DND-41 (cell line): ENCODE measurements around the gene PPAT.

Source experiments
- ATAC-seq: fragments of 200-7000 bp; cut with Tn5 transposase; 3 replicates; pipeline ENCODE4 v1.9.1; 2021; ENCODE audit warnings: low read depth; ENCODE audit not compliant: insufficient read depth
- DNase-seq: peaks from one replicate; pipeline ENCODE4 v3.0.0-alpha.2; 2020
- H2AFZ ChIP-seq: 2 replicates; pipeline ENCODE4 v1.6.0; 2012; ENCODE audit warnings: low read depth, low read length
- H3K27ac ChIP-seq: 2 replicates; pipeline ENCODE4 v1.5.1; 2012; ENCODE audit warnings: low read length, inconsistent platforms
- H3K27me3 ChIP-seq: fragments of 200-600 bp; sonication (generic); 2 replicates; pipeline ENCODE4 v1.6.0; 2012; ENCODE audit warnings: low read length, mild to moderate bottlenecking, inconsistent platforms; ENCODE audit not compliant: insufficient read depth, poor library complexity
- H3K36me3 ChIP-seq: 2 replicates; pipeline ENCODE4 v1.5.1; 2012; ENCODE audit warnings: low read length, inconsistent platforms; ENCODE audit not compliant: insufficient read depth
- H3K4me1 ChIP-seq: 2 replicates; pipeline ENCODE4 v1.5.1; 2012; ENCODE audit warnings: mild to moderate bottlenecking, low read length; ENCODE audit not compliant: insufficient read depth
- H3K4me2 ChIP-seq: 2 replicates; pipeline ENCODE4 v1.6.0; 2012; ENCODE audit warnings: mild to moderate bottlenecking, moderate library complexity, low read length, inconsistent platforms; ENCODE audit not compliant: insufficient read depth
- H3K4me3 ChIP-seq, 2 experiments: fragments of 200-600 bp in 1 of 2; shearing (Covaris generic) in 1 of 2; 2 replicates each; pipeline ENCODE4 v1.5.1; 2012 to 2016; ENCODE audit warnings: inconsistent platforms in 2 of 2, low read length in 2 of 2, mild to moderate bottlenecking in 2 of 2, low read depth in 1 of 2, moderate library complexity in 1 of 2
- H3K79me2 ChIP-seq: 2 replicates; pipeline ENCODE4 v1.6.0; 2012; ENCODE audit warnings: low read length, inconsistent platforms; ENCODE audit not compliant: insufficient read depth
- H3K9ac ChIP-seq: 2 replicates; pipeline ENCODE4 v1.6.0; 2012; ENCODE audit warnings: low read depth, mild to moderate bottlenecking, inconsistent platforms, low read length, moderate library complexity
- H3K9me3 ChIP-seq: 2 replicates; pipeline ENCODE4 v1.5.1; 2012; ENCODE audit warnings: low read length, moderate library complexity, mild to moderate bottlenecking, inconsistent platforms; ENCODE audit not compliant: insufficient read depth, severe bottlenecking
- H4K20me1 ChIP-seq: 2 replicates; pipeline ENCODE4 v1.6.0; 2012; ENCODE audit warnings: low read length; ENCODE audit not compliant: insufficient read depth
- CTCF ChIP-seq: IDR thresholded peaks from 2 replicates; pipeline ENCODE4 v1.5.1; 2012; ENCODE audit warnings: borderline replicate concordance, low read length, moderate library complexity, mild to moderate bottlenecking; ENCODE audit not compliant: poor library complexity, severe bottlenecking; ENCODE audit errors: extremely low read depth
- EZH2 ChIP-seq: IDR thresholded peaks from 3 replicates; pipeline ENCODE4 v1.6.1; 2012; ENCODE audit warnings: borderline replicate concordance, low read depth, mild to moderate bottlenecking, moderate library complexity, low read length, inconsistent platforms; ENCODE audit not compliant: severe bottlenecking

PPAT gene

DNA sequence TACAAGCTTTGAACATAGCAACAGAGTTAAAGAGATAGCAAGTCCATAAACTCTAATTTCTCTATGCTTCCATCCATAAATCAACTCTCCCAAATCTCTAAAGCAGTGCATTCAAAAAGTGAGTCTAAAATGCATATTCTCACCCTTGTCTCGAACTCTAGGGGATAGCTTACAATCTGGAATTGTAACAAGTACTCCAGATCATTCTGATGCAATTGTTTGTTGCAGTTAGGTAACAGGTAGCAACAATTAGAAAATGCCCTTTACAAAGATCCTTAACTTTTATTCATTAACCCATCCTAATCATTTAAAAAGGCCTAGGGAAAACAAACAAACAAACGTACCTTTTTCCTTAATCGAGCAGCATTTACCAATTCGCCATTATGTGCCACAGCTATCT, 29.3 kb downstream of the PPAT start:
- Histone ChIP-seq H3K27ac (no peak overlapping the region), H3K9ac (no peak overlapping the region), H3K36me3 (peaks cover 56% of the 10 kb centered on the region), H3K4me2 (no peak overlapping the region), H3K27me3 (no peaks in the 10 kb centered on the region), H3K9me3 (no peaks in the 10 kb centered on the region), H2AFZ (no peak overlapping the region), H3K4me1 (no peaks in the 10 kb centered on the region), H4K20me1 (peaks cover 27% of the 10 kb centered on the region; the same call in 1 of the 2 replicates), H3K4me3 (no peak overlapping the region), H3K79me2 (peaks cover 40% of the 10 kb centered on the region)
- DNase-seq (no peak), ATAC-seq (no peak)
- no peak for TF ChIP-seq EZH2
- TF ChIP-seq CTCF = no peak

DNA sequence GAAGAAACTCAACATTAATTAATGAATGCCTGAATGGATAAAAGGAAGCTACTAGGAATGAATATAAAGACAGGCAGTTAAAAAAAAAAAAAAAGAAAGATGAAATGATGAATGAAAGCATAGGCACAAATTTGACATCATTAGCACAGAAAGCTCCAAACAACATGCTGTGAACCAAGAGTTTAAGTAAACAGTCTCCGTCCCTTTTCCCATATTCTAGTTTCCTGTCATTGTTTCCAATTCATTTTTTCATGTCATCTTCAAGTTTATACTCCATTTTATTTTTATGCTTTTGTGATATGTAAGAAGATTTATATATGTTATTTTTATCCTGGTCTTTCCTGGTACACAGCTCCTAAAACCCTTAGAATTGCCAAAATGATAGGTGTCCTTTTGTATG, 30.4 kb downstream of the PPAT start:
- H3K9ac ChIP-seq = no peak overlapping the region
- no peak overlapping the region for H2AFZ ChIP-seq
- no peak overlapping the region for H3K4me2 ChIP-seq
- no peak for ATAC-seq
- peaks cover 28% of the 10 kb centered on the region for H3K79me2 ChIP-seq
- H3K9me3 ChIP-seq = no peaks in the 10 kb centered on the region
- TF ChIP-seq CTCF (no peak), EZH2 (no peak)
- no peak for DNase-seq
- peaks cover 17% of the 10 kb centered on the region; the same call in 1 of the 2 replicates for H4K20me1 ChIP-seq
- no peak overlapping the region for H3K4me3 ChIP-seq
- no peak overlapping the region for H3K27ac ChIP-seq
- no peaks in the 10 kb centered on the region for H3K4me1 ChIP-seq
- H3K36me3 ChIP-seq = peaks cover 68% of the 10 kb centered on the region
- no peaks in the 10 kb centered on the region for H3K27me3 ChIP-seq

GRCh38 chr4:56400560-56400959, 34.9 kb downstream of the PPAT start:
- no peaks in the 10 kb centered on the region for H3K9me3 ChIP-seq
- H3K4me1 ChIP-seq = no peaks in the 10 kb centered on the region
- H3K4me3 ChIP-seq = no peak overlapping the region
- no peak overlapping the region for H3K27ac ChIP-seq
- DNase-seq (no peak), ATAC-seq (no peak)
- TF ChIP-seq CTCF (no peak), EZH2 (no peak)
- peaks cover 2% of the 10 kb centered on the region; the same call in 1 of the 2 replicates for H3K79me2 ChIP-seq
- H3K9ac ChIP-seq = no peak overlapping the region
- H3K36me3 ChIP-seq = peaks cover 87% of the 10 kb centered on the region
- H3K4me2 ChIP-seq = no peak overlapping the region
- no peaks in the 10 kb centered on the region for H3K27me3 ChIP-seq
- H4K20me1 ChIP-seq = peaks cover 8% of the 10 kb centered on the region; the same call in 1 of the 2 replicates
- no peak overlapping the region for H2AFZ ChIP-seq

DNA sequence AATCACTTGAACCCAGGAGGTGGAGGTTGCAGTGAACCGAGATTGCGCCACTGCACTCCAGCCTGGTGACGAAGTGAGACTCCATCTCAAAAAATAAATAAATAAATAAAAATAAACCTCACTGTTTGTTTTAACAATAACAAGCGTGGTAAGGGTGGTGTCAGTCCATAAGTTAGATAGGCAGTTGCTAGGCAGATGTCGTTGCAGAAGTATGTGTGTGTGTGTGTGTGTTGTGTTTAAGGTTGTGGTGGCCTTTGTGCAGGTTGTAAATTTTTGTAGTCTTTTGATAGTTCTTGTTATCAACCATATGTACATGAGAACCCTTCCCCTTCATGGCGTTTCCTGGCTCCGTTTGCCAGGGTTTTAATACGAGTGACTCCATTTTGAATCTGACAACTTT, 44.1 kb downstream of the PPAT start:
- Histone ChIP-seq H4K20me1 (no peaks in the 10 kb centered on the region; the same call in 1 of the 2 replicates), H3K79me2 (peaks cover 34% of the 10 kb centered on the region), H3K9ac (no peak overlapping the region), H3K4me2 (no peak overlapping the region), H2AFZ (no peak overlapping the region), H3K4me3 (no peak overlapping the region), H3K27ac (no peak overlapping the region), H3K36me3 (peaks cover 26% of the 10 kb centered on the region; the same call in 1 of the 2 replicates), H3K27me3 (no peaks in the 10 kb centered on the region), H3K9me3 (no peaks in the 10 kb centered on the region), H3K4me1 (peaks cover 18% of the 10 kb centered on the region)
- DNase-seq = no peak
- no peak for TF ChIP-seq CTCF
- TF ChIP-seq EZH2 = no peak
- ATAC-seq = no peak
